Esophagus muscularis mucosa (tissue), 4 donors: ENCODE data around the gene PSMC3.

Source experiments
- EP300 ChIP-seq: sonication (generic); formaldehyde crosslinking; IDR thresholded peaks from one replicate; pipeline ENCODE4 v1.6.1; 2017; ENCODE audit warnings: antibody characterized with exemption
- POLR2A ChIP-seq: fragments of 450-650 bp; IDR thresholded peaks from one replicate; pipeline ENCODE4 v1.6.1; 2017; ENCODE audit warnings: antibody characterized with exemption, moderate library complexity, mild to moderate bottlenecking, low read depth
- TF ChIP-seq, protein P1 (sequence below), 3 experiments: fragments of 200-600 bp in 2 of 3; fragments of 450-650 bp in 1 of 3; sonication (generic) in 2 of 3; IDR thresholded peaks; one replicate each; pipeline ENCODE4 v1.5.1; 2017 to 2019; ENCODE audit warnings: antibody characterized with exemption in 3 of 3, mild to moderate bottlenecking in 2 of 3, moderate library complexity in 1 of 3

DNA sequence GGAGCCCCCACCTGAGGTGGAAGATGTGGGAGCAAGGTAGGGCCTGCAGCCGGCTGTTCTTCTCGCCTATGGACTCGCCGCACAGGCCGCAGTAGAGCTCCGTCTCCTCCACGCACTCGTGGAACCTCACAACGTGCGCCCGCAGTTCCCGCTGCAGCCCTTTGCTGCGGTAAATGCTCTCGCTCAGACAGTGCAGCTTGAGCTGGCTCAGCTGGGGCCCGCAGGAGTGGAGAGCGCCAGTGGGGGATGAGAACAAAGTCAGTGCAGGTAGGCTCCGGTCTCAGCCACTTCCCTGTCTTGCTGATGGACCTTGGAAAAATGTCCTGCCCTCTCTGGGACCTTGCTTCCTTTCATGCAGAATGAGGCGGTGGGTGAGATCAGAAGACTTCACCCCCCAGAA, 12.5 kb upstream of the PSMC3 start:
- TF ChIP-seq, protein P1, sequence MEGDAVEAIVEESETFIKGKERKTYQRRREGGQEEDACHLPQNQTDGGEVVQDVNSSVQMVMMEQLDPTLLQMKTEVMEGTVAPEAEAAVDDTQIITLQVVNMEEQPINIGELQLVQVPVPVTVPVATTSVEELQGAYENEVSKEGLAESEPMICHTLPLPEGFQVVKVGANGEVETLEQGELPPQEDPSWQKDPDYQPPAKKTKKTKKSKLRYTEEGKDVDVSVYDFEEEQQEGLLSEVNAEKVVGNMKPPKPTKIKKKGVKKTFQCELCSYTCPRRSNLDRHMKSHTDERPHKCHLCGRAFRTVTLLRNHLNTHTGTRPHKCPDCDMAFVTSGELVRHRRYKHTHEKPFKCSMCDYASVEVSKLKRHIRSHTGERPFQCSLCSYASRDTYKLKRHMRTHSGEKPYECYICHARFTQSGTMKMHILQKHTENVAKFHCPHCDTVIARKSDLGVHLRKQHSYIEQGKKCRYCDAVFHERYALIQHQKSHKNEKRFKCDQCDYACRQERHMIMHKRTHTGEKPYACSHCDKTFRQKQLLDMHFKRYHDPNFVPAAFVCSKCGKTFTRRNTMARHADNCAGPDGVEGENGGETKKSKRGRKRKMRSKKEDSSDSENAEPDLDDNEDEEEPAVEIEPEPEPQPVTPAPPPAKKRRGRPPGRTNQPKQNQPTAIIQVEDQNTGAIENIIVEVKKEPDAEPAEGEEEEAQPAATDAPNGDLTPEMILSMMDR (IDR thresholded peaks at IDR 0.05), result no peak
- TF ChIP-seq POLR2A (no peak), EP300 (no peak)
